ENCODE data around the gene NAA50.

The NAA50 gene

DNA sequence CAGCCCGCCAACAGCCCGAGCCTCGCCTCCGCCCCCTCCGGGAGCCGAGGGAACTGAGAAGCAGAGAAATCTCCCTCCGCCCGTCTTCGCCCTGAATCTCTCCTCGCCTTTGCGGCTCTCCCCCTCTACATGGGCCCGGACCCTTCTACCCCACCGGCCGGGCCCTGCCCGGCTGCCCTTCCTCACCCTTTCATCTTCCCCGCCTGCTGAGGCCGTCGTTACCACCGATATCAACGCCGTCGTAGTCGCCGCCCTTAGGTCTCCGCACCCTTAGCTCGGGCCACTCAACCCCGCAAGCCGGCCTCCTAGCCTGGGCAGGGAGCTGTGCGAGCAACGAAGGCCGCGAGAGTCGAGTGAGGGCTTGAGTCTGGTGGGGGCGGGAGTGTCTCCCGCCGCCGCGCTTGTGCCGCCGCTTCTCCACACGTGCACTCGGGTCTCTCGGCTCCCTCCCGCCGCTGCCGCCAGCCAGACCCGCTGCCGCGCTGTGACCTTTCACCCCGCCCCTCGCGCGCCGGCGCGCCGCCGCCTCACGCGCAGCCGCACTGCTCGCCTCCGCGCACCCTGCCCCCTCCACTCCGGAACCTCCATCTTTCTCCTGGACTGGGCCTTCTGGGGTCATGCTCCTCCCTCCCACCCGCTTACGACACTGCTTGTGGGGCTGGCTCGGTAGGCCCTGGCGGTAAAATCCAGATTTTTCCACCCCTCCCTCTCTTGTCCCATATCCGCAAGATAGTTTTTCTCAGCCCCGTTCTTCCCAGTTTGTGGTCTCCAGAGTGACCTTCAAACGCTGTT is at the start of gene NAA50:
Gene NAA50, minus strand, starts transcription at position 494 of the 792 bp plus-strand sequence. Its CDS starts 300 bp downstream, at position 194.
- peak; percentile 94 for DNase-seq (ENCODE audit: low spot score)

DNA sequence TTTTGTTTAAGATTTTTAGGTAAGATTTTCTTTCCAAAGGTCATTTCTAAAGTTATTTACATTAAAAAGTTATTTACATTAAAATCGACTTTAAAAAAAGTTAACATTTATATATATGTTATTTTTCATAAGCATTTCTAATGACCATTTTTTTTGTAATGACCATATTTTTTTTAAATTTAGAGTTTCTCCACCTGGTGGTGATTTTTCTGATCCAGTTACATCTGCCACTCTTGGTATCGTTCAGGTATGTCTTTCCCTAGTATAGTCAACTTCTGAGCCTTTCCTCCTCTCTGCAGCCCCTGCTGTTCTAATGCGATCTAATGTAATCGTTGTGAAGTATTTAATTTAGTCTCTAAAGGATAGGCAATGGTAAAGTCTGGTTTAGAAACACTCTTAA is 49.6 kb upstream of the NAA50 start:
- DNase-seq (ENCODE audit: low spot score): no peak

DNA sequence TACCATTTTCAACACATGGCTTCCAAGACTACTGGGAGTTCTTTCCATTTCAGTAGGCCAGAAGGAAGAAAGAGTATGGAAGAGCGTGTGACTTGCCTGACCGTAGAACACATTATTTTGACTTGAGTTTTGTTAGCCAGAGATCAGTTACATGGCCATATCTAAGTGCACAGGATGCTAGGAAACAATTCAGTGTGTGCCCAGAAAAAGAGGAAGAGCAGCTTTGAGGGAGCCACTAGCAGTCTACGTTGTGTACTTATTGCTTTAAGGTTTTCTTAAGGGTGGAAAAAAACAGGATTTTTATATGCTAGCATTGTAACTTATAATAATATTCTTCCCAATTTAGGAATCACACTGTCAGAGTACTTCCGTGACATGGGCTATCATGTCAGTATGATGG is 48.5 kb upstream of the NAA50 start:
- DNase-seq (ENCODE audit: low spot score): no peak

DNA sequence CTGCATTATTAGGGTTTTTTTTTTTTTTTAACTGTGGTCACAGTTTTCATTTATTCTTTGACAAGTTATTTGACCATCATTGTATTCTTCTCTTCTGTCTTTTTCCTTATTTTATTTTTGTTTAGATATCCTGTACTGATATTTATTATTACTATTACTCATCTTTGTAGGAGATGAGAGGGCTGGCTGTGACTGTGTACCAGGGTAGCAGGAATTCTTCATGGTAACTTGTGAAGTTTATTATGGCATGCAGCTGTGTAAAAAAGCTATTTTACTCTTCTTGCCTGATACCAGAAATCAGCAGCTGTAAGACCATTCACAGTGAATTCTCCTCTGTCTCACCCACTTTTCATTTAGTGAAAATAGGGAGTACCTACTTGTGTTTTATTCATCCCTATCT is 45.3 kb upstream of the NAA50 start:
- DNase-seq (ENCODE audit: low spot score): no peak

DNA sequence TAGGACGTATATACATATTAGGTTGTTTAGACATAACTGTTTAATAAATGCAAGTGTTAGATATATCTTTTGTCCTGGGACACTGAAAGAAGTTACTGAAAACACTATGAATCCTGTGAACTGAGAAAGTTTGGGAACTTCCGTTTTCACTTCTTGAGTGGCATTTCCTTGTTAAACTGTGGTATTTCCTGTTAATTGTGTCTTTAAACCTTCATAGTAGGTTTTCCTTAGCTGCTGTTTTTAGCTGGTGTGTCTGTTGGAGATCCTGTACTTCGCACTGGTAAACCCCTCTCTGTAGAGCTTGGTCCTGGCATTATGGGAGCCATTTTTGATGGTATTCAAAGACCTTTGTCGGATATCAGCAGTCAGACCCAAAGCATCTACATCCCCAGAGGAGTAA is 37.9 kb upstream of the NAA50 start:
- peak; percentile 4 for DNase-seq (ENCODE audit: low spot score)

DNA sequence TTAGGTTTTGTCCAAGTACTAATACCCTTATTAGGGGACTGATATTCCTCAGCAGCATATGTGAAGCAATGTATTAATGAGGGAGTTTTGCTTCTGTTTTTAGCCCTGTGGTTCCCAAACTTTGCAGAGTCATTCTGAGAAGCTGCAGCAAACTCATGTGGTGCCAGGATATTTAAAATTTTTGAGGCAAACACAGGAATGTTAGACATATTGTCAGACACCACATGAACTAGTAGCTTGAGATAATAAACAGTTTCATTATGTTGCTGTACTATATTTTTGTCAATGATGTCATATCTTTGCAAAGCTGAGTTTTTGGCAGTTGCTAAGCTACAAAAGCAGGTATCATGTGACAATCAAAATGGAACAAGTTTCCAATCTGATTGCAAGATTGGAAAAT is 37.4 kb upstream of the NAA50 start:
- DNase-seq (ENCODE audit: low spot score): no peak

DNA sequence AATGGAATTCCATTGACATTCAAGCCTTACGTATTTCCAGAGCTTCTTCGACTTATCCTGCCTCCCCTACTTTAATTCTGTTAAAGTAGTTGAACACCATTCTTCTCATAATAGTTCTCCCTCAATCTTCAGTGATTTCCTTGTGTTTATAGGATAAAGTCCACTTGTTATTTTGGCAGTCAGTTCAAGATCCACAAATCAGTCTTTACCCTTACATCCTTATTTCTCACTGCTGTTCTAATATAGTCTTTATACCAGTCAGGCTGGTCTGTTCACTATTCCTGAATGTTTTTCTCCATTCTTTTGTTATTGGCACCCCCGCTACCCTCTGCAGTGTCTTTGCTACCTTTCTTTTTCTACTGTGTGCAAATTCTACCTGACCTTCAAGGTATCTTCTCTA is 30.5 kb upstream of the NAA50 start:
- no peak for DNase-seq (ENCODE audit: low spot score)

DNA sequence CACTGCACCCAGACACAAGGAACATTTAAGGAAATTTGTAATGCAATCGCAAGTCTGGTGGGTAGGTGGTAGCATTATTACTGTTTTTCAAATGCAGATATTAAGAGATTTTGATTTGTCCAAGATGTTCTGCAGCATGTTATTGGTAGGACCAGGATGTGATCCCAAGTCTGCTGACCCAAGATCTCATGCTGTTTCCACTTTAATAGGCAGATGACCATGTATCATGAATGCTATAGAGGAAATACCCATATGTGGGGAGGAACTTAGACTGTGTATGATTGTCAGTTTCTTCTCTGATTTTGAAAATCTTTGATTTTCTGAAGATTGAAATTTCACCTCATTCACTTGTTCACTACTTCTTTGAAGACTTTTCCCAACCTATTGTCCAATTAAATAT is 29.5 kb upstream of the NAA50 start:
- DNase-seq (ENCODE audit: low spot score): no peak

DNA sequence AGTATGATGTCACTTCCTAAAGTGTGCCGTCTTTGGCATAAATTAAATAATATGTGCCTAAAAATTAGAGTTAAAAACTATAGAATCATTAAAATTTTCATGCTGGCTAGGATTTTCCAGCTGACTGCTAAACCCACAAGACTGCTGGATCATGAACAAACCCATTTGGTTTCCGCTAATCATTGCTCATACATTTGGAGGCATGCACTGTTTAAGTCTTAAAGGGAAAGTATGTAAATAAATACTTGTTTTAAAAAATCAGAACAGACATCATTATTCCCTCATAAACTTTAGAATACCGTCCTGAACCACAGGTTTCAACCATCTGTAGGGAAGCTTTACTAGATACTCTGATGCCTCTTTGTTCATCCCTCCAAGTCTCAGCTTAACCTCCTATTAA is 27.3 kb upstream of the NAA50 start:
- no peak for DNase-seq (ENCODE audit: low spot score)

DNA sequence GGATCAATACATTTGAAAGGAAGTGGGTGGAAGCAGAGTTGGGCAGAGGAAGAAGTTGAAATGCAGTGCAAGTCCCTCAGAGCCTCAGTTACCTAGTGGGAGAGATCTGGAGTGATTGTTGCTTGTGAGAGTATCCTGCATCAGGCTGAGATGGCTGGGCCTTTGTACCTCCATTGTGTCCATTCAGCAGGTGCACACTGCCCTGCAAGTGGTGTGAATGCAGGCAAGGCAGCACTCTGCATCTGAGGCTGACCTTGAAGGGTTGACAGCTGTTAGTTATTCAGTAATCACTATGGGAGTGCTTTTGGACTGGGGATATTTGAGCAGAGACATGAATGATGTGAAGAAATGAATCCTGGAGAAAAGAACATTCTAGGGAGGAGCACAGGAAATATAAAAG is 25.9 kb upstream of the NAA50 start:
- no peak for DNase-seq (ENCODE audit: low spot score)

DNA sequence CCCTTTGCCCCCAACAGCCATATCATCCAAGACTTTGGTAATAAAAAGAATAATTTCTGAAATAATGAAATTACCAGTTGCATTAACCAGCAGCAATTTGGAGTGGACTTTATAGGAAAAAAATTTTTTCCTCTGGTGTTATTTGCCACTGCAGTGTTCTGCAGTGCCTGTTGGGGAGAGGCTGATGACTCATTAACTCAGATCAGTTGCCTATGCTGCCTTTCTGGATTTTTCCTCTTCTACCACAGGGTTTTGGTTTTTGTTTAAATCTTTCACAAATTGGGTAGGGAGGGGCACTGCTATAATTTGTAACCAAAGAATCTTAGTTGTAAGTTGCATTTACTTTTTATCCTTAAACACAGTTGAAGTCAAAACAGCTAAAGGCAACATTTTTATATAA is 23.5 kb upstream of the NAA50 start:
- peak; percentile 11 for DNase-seq (ENCODE audit: low spot score)

DNA sequence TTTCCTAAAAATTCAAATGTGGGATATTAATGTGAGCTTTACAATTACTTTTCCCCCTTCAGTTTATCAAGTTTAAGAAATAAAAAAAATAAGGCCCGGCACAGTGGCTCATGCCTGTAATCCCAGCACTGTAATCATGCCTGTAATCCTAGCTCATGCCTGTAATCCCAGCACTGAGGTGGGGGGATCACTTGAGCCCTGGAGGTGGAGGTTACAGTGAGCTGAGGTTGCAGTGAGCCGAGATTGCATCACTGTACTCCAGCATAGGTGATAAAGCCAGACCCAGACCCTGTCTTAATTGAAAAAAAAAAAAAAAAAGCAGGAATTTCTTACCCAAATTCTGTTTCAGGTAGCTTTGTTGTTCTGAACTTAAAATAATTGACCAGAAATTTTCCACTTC is 18.6 kb upstream of the NAA50 start:
- no peak for DNase-seq (ENCODE audit: low spot score)

DNA sequence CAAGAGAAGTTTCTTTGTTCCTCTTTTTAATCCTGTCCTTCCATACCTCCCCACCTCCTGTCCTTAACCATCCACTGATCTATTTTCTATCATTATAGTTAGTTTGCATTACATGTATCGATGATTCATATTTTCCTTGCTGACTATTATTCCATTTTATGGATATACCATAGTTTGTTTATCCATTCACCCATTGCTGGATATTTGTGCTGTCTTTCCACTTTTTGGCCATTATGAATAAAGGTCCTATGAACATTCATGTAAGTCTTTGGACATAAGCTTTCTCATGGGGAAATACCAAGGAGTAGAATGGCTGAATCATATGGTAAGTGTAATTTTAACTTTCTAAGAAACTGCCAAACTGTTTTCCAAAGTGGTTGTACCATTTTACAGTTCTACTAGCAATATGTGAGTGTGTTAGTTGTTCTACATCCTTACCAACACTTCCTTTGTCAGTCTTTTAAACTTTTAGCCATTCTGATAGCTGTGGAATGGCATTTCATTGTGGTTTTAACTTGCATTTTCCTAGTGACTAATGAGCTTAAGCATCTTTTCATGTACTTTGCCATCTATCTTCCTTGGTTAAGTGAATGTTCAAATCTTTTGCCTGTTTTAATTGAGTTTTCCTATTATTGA is 12.5 kb upstream of the NAA50 start:
- DNase-seq (ENCODE audit: low spot score): no peak

DNA sequence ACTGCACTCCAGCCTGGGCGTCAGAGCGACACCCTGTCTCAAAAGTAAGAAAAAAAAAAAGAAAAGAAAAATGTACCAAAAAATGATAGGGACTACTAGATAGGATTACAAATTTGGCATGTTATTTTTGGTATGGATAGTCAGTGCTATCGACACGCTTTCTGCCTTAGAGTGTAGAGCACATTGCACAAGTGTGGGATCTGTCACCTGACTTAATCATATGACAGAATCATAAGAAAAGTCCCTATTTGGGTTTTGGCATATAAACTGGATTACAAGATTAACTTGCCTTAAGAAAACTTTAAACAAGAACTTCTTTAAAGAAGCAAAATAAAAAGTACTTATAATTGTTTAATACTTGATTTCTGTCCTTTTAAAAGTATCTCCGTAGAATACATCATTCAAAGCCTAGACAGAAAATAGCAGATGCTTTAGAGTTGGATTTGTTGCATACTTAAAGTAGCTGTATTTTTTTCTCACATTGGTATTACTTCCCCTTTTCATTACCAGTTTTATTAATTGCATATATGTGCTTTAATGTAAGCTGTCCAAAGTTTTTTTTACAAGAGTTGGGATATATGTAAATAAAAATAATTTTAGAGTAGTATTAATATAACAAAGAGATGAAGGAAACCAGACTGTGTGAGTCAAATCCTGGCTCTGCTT is 8.6 kb upstream of the NAA50 start:
- DNase-seq (ENCODE audit: low spot score): no peak

DNA sequence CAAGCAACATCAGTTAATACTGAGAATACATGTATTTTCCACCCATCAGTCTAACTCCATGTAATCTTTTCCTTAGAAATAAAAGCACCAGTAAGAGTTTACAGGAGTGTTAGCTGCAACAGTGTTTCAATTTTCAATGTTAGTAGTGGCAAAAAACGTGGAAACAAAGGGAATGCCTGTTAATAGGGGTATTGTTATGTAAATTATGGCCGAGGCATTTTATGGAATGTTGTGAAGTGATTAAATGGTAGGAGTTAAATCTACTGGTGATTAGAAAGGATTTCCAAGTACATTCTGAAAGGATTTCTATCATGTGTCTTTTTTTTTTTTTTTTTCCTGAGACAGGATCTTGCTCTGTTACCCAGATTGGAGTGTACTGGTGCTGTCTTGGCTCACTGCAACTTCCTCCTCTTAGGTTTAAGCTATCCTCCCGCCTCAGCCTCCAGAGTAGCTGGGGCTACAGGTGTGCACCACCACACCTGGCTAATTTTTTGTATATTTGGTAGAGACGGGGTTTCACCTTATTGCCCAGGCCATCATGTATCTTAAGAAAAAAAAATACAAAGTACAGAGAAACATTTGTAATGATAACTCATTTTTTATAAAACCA is 7.4 kb upstream of the NAA50 start:
- DNase-seq (ENCODE audit: low spot score): no peak

DNA sequence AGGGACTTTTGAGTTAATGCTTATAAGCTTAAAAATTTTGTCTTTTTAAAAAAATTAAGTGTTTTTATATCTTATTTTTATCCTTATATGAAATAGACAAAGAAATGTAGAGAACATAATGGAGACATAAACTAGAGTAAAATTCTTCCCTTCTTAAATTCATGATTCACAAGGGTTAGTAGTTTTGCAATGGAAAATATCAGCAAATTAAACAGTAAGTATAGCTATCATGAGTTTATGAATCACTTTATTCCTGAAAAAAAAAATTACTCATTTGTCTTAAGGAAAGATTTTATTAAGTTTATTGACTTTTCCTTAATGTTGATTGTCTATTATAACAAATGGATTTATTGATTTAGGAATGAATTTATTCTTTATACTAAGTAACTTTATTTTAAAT is 5.1 kb upstream of the NAA50 start:
- DNase-seq (ENCODE audit: low spot score): no peak

DNA sequence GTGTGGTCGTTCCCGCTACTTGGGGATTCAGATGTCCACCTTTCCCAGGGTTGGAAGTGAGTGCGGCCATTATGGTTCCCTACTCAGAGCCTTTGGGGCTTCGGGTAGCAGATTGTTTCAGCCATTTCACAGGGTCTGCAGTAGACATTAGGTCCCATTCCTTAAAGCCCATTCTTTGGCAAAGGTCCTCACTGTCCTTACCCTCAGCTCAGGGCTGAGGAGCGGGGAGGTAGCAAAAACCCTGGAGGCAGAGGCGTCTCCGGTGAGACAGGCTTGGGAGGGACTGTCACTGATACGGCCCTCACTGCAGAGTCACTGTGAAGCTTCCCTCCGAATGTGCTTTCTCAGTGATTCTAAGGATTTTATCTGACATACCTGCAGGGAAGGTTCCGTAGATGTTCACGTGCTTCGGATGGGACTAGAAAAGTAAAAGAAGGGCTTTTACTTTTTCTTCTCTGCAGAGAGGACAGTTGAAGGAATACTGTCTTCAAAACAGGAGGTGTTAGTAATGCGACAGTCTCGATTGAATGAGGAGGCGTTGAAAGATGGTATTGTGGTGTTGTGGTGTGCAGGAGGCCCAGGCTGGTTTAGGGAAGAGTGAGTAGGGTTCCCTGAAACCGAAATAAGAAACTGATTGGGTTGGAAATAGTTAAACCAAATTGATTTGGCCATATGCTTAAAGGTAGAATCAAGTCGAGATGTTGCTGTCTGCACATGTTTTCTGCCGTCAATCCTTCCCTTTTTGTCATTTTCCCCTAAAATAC is 1.4 kb upstream of the NAA50 start:
- peak; percentile 50 for DNase-seq (ENCODE audit: low spot score)

DNA sequence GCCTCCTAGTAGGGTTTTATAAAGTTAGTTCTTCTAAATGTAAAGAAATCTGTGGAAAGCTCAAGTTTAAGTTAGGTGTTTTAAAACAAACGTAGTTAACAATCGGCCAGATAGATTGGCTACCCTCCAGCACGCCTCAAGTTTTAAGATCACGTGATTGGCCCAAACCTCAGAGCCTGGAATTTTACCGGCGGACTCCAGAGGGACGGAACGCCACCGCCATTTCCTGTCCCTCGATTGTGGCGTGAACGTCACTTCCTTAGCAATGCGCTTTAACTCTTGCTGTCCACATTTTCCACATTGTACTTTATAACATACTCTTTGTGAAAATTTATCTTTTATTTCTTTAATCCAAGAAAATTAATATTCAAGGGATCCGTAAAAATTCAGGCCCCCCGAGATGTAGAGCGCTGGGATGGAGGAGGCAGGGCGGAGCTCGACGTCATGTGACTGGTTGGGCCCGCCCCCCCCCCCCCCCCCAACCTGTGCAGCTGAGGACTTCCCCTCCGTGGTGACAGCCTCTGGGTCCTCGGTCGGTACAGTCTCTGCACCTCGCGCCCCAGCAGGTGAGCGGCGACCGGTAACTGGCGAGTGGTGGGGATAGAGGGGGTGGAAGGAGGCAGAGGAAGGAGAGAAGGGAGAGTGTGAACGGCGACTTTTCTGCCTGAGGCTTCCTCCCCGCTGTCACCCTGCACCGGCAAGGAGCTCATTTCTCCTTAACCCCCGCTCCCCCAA is 666 bp upstream of the NAA50 start, which contains the start of gene ATP6V1A:
Gene ATP6V1A, plus strand, starts transcription at position 488 of the 735 bp plus-strand sequence. CDS start 31,719 bp downstream, outside the sequence.
- peak; percentile 85 for DNase-seq (ENCODE audit: low spot score)

DNA sequence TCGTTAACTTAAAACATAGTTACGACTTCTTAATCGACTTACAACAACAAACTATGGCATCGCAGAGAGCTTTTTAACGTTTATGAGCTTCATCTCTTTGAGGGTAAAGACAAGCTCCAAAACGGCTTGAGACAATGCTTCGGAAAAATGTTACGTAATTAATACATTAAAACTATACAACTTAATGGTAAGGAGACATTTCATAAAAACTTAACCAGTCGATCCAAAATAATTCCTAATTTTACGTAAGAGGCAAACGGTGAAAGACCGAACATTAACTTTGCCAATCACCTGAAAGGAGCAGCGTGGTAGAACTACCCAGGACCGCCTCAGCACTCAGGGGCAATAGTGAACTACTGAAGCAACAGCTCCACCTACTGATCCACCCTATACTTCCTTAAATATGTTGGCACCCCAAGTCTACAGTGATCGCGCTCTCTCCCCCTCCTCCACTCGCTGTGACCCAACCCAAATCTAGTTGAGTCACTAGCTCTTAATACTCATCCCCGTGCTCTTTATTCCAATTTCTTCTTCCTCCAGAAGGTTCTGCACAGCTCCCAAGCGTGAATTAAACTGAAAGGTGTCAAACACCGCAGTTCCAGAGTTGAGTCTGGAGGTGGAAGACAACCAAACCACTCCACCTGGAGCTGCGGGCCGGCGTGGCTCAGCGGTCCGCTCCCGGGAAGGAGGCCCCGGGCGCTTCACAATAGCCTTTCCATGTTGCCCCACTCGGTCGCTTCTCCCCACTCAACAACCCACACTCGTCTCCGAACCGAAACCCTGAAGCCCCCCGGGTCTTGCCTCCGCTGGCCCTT is 901 bp downstream of the NAA50 start:
- peak; percentile 89 for DNase-seq (ENCODE audit: low spot score)

DNA sequence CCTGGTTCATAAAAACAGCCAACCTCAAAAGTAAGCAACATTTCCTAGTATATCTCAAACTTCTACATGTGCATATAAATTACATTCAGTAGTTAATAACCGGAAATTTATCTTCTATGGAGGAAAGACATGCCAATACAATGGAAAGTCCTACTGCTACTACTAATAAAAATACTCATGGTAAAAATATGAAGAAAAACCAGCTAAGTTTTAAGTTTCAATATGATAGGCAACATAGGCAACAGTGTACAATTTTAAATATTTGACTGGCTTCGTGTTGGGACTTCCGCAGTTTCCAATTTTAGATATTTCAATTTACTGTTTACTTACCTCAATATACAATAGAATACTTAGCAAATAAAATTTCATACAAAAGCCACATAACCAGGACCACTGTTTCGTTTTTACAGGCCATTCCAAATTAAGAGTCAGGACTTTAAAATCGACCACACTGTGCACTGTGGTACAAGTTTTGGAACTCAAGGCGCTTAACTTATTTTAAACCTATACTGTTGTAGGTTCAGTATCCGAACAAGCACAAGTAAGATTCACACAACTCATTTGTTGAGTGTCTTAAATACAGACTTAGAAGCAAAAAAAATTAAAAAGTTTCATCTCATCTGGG is 2.9 kb downstream of the NAA50 start:
- no peak for DNase-seq (ENCODE audit: low spot score)
